Measurements from ENCODE around the gene PPM1H. TPM values are rescaled to one million over a fixed set of nuclear protein-coding genes. Genes with fewer than 3 reads are reported as not detected.

Gene PPM1H
- total RNA-seq, 3 donors from 2014 or later (not counting 1 experiment from before 2014, with no cell fraction given), result 0.18 to 2.1 (median 0.40) TPM

- H3K9me3 ChIP-seq (ENCODE audit: control insufficient read depth, insufficient read depth, low read length), result no peaks in the 10 kb centered on the region
- intact Hi-C loops (cut with micrococcal nuclease), result no loop called here
- DNase-seq, result no peak
- no peak overlapping the region for H3K4me3 Mint-ChIP-seq
- H3K4me1 ChIP-seq (ENCODE audit: control insufficient read depth, insufficient read depth, low read length), result no peaks in the 10 kb centered on the region
- H3K27ac ChIP-seq (ENCODE audit: low read length), result no peak overlapping the region
- WGBS (ENCODE audit: insufficient coverage), result 78% methylated on average over 6 of the region's 7 CpGs
- H3K27ac Mint-ChIP-seq, result no peak overlapping the region
- H3K36me3 ChIP-seq (ENCODE audit: control insufficient read depth, insufficient read depth, low read length), result no peaks in the 10 kb centered on the region
- TF ChIP-seq CTCF (IDR thresholded peaks at IDR 0.05), result no peak
- H3K9me3 Mint-ChIP-seq, result no peaks in the 10 kb centered on the region
- no peaks in the 10 kb centered on the region for H3K27me3 ChIP-seq (ENCODE audit: control insufficient read depth, insufficient read depth, low read length)
- no peak for ATAC-seq
- H3K4me3 ChIP-seq (ENCODE audit: low read length), result no peak overlapping the region
- H3K27me3 Mint-ChIP-seq (ENCODE audit: low read depth in 2 of 2), result no peaks in the 10 kb centered on the region
- H3K4me1 Mint-ChIP-seq, result no peaks in the 10 kb centered on the region
- no peaks in the 10 kb centered on the region for H3K36me3 Mint-ChIP-seq
Observed at GRCh38 chr12:62899568-62900390, 35.2 kb downstream of the PPM1H start.

GRCh38 chr12:62898526-62898925, 36.4 kb downstream of the PPM1H start:
- 72% methylated on average over 2 of the region's 2 CpGs for WGBS (ENCODE audit: insufficient coverage)
- no peaks in the 10 kb centered on the region for H3K27me3 ChIP-seq (ENCODE audit: control insufficient read depth, insufficient read depth, low read length)
- H3K27ac ChIP-seq (ENCODE audit: low read length), result no peak overlapping the region
- no peaks in the 10 kb centered on the region for H3K4me1 Mint-ChIP-seq
- intact Hi-C loops (cut with micrococcal nuclease), result no loop called here
- H3K9me3 ChIP-seq (ENCODE audit: control insufficient read depth, insufficient read depth, low read length), result no peaks in the 10 kb centered on the region
- ATAC-seq, result no peak
- H3K36me3 Mint-ChIP-seq, result no peaks in the 10 kb centered on the region
- H3K4me3 ChIP-seq (ENCODE audit: low read length), result no peak overlapping the region
- no peak overlapping the region for H3K27ac Mint-ChIP-seq
- no peaks in the 10 kb centered on the region for H3K27me3 Mint-ChIP-seq (ENCODE audit: low read depth in 2 of 2)
- no peak overlapping the region for H3K4me3 Mint-ChIP-seq
- no peaks in the 10 kb centered on the region for H3K36me3 ChIP-seq (ENCODE audit: control insufficient read depth, insufficient read depth, low read length)
- H3K4me1 ChIP-seq (ENCODE audit: control insufficient read depth, insufficient read depth, low read length), result no peaks in the 10 kb centered on the region
- TF ChIP-seq CTCF (IDR thresholded peaks at IDR 0.05), result no peak
- DNase-seq, result no peak
- no peaks in the 10 kb centered on the region for H3K9me3 Mint-ChIP-seq

- no peaks in the 10 kb centered on the region for H3K9me3 ChIP-seq (ENCODE audit: control insufficient read depth, insufficient read depth, low read length)
- no peaks in the 10 kb centered on the region for H3K9me3 Mint-ChIP-seq
- 89% methylated on average over 2 of the region's 2 CpGs for WGBS (ENCODE audit: insufficient coverage)
- no peaks in the 10 kb centered on the region for H3K36me3 Mint-ChIP-seq
- H3K4me1 Mint-ChIP-seq, result no peaks in the 10 kb centered on the region
- ATAC-seq (no peak), DNase-seq (no peak)
- no peak overlapping the region for H3K27ac Mint-ChIP-seq
- intact Hi-C loops (cut with micrococcal nuclease), result no loop called here
- H3K4me1 ChIP-seq (ENCODE audit: control insufficient read depth, insufficient read depth, low read length), result no peaks in the 10 kb centered on the region
- no peaks in the 10 kb centered on the region for H3K27me3 ChIP-seq (ENCODE audit: control insufficient read depth, insufficient read depth, low read length)
- H3K4me3 ChIP-seq (ENCODE audit: low read length), result no peak overlapping the region
- TF ChIP-seq CTCF (IDR thresholded peaks at IDR 0.05), result no peak
- no peaks in the 10 kb centered on the region for H3K36me3 ChIP-seq (ENCODE audit: control insufficient read depth, insufficient read depth, low read length)
- no peaks in the 10 kb centered on the region for H3K27me3 Mint-ChIP-seq (ENCODE audit: low read depth in 2 of 2)
- no peak overlapping the region for H3K27ac ChIP-seq (ENCODE audit: low read length)
- H3K4me3 Mint-ChIP-seq, result no peak overlapping the region
Observed at GRCh38 chr12:62895351-62895877, 39.5 kb downstream of the PPM1H start.
